Measurements from ENCODE around the gene OR56B4. TPM values are rescaled to one million over a fixed set of nuclear protein-coding genes. Genes with fewer than 3 reads are reported as not detected.

OR56B4 gene
- total and polyA plus RNA-seq, 7 donors: not detected

DNA sequence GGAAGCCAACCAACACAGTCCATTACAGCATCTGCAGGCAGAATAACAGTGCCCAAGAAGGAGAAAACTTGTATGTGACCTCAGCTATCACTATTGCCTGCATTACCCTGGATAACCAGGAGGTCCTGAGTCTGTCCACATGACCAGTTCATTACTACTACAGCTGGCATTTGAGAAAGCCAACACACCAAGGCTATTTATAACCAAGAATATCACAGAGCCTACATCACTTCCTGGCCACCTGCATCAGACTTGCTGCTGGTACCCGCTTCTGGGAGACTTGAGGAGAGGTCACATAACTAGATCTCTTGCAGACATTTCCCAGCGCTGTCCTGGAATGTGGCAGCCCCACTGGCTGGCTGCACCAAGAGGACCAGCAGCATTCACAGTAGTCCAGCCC lies 11.1 kb upstream of the OR56B4 start:
- no peak for TF ChIP-seq POLR2AphosphoS5 (IDR thresholded peaks at IDR 0.05)
- no peak for TF ChIP-seq EP300 (IDR thresholded peaks at IDR 0.05)
- TF ChIP-seq POLR2A (IDR thresholded peaks at IDR 0.05): no peak
- TF ChIP-seq, protein P1, sequence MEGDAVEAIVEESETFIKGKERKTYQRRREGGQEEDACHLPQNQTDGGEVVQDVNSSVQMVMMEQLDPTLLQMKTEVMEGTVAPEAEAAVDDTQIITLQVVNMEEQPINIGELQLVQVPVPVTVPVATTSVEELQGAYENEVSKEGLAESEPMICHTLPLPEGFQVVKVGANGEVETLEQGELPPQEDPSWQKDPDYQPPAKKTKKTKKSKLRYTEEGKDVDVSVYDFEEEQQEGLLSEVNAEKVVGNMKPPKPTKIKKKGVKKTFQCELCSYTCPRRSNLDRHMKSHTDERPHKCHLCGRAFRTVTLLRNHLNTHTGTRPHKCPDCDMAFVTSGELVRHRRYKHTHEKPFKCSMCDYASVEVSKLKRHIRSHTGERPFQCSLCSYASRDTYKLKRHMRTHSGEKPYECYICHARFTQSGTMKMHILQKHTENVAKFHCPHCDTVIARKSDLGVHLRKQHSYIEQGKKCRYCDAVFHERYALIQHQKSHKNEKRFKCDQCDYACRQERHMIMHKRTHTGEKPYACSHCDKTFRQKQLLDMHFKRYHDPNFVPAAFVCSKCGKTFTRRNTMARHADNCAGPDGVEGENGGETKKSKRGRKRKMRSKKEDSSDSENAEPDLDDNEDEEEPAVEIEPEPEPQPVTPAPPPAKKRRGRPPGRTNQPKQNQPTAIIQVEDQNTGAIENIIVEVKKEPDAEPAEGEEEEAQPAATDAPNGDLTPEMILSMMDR (IDR thresholded peaks at IDR 0.05): no peak
- intact Hi-C loops (cut with DNase I): no loop called here
- H3K9me3 ChIP-seq: no peaks in the 10 kb centered on the region
- H3K36me3 ChIP-seq: no peaks in the 10 kb centered on the region
- H3K4me3 ChIP-seq: no peak overlapping the region
- H3K4me1 ChIP-seq: no peaks in the 10 kb centered on the region
- H3K27ac ChIP-seq: no peak overlapping the region
- 77 to 88% methylated on average over 2 of the region's 2 CpGs for WGBS, 2 donors
- DNase-seq: no peak
- no peaks in the 10 kb centered on the region for H3K27me3 ChIP-seq

DNA sequence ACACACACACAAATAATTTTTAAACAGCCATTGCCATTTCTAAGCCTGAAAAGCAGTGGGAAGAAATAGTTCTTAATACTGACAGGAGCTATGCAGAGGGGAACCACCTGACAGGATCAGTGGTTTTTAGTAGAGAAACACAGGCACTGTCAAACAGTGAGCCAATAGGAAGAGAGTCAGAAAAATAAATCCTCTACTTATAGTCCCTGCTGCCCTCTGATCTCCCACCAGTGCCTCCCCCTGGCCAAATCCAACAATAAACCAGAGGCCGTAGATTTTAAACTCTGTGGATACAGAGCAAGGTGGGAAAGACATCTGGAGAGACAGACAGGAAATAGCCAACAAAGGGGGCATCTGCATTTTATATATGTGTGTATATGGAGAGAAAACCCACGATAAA lies 7.9 kb upstream of the OR56B4 start:
- Histone ChIP-seq H3K36me3 (no peaks in the 10 kb centered on the region), H3K27me3 (no peaks in the 10 kb centered on the region), H3K4me3 (no peak overlapping the region), H3K9me3 (no peaks in the 10 kb centered on the region), H3K27ac (no peak overlapping the region), H3K4me1 (no peaks in the 10 kb centered on the region)
- WGBS, 2 donors: 50 to 78% methylated on average over 2 of the region's 2 CpGs
- DNase-seq: no peak
- no peak for TF ChIP-seq POLR2A (IDR thresholded peaks at IDR 0.05)
- no peak for TF ChIP-seq EP300 (IDR thresholded peaks at IDR 0.05)
- no peak for TF ChIP-seq POLR2AphosphoS5 (IDR thresholded peaks at IDR 0.05)
- TF ChIP-seq, protein P1 (IDR thresholded peaks at IDR 0.05): no peak
- intact Hi-C loops (cut with DNase I): no loop called here

DNA sequence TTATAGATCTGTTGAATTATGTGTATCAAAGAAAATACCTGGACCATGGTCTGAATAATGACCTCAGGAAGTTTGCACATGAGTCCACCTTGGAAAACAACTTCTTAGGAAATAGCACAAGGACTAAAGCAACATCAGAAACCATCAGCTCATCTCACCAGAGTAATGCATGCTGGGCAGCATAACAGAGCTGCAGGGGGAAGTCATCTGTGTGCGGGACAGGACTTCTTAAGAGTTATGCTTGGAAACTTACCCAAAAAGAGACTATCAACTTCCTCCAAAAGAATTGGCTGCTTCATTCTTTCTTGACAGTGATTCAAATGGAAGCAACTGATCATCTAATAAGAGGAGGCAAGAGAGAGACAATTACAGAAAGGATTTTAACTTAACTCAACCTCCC lies 2.5 kb downstream of the OR56B4 start:
- no peaks in the 10 kb centered on the region for H3K9me3 ChIP-seq
- intact Hi-C loops (cut with DNase I): no loop called here
- H3K27ac ChIP-seq: no peak overlapping the region
- H3K36me3 ChIP-seq: no peaks in the 10 kb centered on the region
- H3K4me3 ChIP-seq: no peak overlapping the region
- DNase-seq: no peak
- TF ChIP-seq EP300 (IDR thresholded peaks at IDR 0.05) (no peak), POLR2A (IDR thresholded peaks at IDR 0.05) (no peak)
- TF ChIP-seq, protein P1 (IDR thresholded peaks at IDR 0.05): no peak
- 50 to 79% methylated on average over 1 of the region's 1 CpG for WGBS, 2 donors
- H3K27me3 ChIP-seq: no peaks in the 10 kb centered on the region
- H3K4me1 ChIP-seq: no peaks in the 10 kb centered on the region

DNA sequence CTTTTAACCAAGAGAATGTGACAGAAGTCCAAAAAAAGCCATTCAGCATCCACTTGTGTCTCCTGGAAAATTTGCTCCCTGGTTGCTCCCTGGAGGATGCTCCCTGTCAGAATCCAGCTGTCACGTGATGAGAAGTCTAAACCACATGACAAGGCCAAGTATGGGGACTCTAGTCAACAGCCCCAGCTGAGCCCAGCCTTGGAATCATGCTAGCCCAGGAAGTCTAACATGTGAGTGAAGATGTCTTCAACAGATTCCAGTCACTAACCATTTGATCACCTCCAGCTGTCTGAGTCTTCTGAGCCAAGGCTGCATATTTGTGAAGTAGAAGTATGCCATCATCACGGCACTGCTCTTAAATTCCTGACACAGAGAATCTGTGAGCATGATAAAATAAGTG lies 4.2 kb downstream of the OR56B4 start:
- no peak for DNase-seq
- H3K4me3 ChIP-seq: no peak overlapping the region
- WGBS, 2 donors: 59 to 73% methylated on average over 2 of the region's 2 CpGs

DNA sequence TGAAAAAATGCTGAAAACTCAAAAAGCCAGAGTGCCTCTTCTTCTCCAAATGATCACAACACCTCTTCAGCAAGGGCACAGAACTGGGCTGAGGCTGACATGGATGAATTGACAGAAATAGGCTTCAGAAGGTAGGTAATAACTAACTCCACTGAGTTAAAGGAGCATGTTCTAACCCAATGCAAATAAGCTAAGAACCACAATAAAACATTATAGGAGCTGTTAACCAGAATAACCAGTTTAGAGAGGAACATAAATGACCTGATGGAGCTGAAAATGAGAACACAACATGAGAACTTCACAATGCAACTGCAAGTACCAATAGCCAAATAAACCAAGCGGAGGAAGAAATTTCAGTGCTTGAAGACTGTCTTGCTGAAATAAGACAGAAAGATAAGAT lies 9.2 kb downstream of the OR56B4 start:
- no peak for DNase-seq
- intact Hi-C loops (cut with DNase I): no loop called here
- no peaks in the 10 kb centered on the region for H3K9me3 ChIP-seq
- no peaks in the 10 kb centered on the region for H3K36me3 ChIP-seq
- H3K4me1 ChIP-seq: no peaks in the 10 kb centered on the region
- H3K27me3 ChIP-seq: no peaks in the 10 kb centered on the region
- TF ChIP-seq POLR2A (IDR thresholded peaks at IDR 0.05) (no peak), POLR2AphosphoS5 (IDR thresholded peaks at IDR 0.05) (no peak), EP300 (IDR thresholded peaks at IDR 0.05) (no peak)
- TF ChIP-seq, protein P1 (IDR thresholded peaks at IDR 0.05): no peak
- H3K27ac ChIP-seq: no peak overlapping the region
- WGBS, 2 donors: 19 to 74% methylated on average over 1 of the region's 1 CpG
- no peak overlapping the region for H3K4me3 ChIP-seq

More for the DNA sequence above, 4.2 kb downstream of the OR56B4 start:
- TF ChIP-seq, protein P1 (IDR thresholded peaks at IDR 0.05): no peak
- TF ChIP-seq POLR2AphosphoS5 (IDR thresholded peaks at IDR 0.05) (no peak), EP300 (IDR thresholded peaks at IDR 0.05) (no peak), POLR2A (IDR thresholded peaks at IDR 0.05) (no peak)
- intact Hi-C loops (cut with DNase I): no loop called here
- Histone ChIP-seq H3K4me1 (no peaks in the 10 kb centered on the region), H3K36me3 (no peaks in the 10 kb centered on the region), H3K9me3 (no peaks in the 10 kb centered on the region), H3K27ac (no peak overlapping the region), H3K27me3 (no peaks in the 10 kb centered on the region)
